Measurements from ENCODE around the gene MAPK8IP3. TPM values are rescaled to one million over a fixed set of nuclear protein-coding genes. Genes with fewer than 3 reads are reported as not detected.

Gene MAPK8IP3, protein sequence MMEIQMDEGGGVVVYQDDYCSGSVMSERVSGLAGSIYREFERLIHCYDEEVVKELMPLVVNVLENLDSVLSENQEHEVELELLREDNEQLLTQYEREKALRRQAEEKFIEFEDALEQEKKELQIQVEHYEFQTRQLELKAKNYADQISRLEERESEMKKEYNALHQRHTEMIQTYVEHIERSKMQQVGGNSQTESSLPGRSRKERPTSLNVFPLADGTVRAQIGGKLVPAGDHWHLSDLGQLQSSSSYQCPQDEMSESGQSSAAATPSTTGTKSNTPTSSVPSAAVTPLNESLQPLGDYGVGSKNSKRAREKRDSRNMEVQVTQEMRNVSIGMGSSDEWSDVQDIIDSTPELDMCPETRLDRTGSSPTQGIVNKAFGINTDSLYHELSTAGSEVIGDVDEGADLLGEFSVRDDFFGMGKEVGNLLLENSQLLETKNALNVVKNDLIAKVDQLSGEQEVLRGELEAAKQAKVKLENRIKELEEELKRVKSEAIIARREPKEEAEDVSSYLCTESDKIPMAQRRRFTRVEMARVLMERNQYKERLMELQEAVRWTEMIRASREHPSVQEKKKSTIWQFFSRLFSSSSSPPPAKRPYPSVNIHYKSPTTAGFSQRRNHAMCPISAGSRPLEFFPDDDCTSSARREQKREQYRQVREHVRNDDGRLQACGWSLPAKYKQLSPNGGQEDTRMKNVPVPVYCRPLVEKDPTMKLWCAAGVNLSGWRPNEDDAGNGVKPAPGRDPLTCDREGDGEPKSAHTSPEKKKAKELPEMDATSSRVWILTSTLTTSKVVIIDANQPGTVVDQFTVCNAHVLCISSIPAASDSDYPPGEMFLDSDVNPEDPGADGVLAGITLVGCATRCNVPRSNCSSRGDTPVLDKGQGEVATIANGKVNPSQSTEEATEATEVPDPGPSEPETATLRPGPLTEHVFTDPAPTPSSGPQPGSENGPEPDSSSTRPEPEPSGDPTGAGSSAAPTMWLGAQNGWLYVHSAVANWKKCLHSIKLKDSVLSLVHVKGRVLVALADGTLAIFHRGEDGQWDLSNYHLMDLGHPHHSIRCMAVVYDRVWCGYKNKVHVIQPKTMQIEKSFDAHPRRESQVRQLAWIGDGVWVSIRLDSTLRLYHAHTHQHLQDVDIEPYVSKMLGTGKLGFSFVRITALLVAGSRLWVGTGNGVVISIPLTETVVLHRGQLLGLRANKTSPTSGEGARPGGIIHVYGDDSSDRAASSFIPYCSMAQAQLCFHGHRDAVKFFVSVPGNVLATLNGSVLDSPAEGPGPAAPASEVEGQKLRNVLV (N-terminal part only)
- total RNA-seq (2014; rRNA removed; shearing (Covaris generic)), result 19.3 and 20.3 TPM in 2 replicates
- 10.8 and 13.9 TPM in 2 replicates for polyA plus RNA-seq (2015; cell fraction: cytosol; rRNA removed)
- 595 and 691 TPM in 2 replicates for polyA plus RNA-seq (2015; cell fraction: nucleus; rRNA removed)

DNA sequence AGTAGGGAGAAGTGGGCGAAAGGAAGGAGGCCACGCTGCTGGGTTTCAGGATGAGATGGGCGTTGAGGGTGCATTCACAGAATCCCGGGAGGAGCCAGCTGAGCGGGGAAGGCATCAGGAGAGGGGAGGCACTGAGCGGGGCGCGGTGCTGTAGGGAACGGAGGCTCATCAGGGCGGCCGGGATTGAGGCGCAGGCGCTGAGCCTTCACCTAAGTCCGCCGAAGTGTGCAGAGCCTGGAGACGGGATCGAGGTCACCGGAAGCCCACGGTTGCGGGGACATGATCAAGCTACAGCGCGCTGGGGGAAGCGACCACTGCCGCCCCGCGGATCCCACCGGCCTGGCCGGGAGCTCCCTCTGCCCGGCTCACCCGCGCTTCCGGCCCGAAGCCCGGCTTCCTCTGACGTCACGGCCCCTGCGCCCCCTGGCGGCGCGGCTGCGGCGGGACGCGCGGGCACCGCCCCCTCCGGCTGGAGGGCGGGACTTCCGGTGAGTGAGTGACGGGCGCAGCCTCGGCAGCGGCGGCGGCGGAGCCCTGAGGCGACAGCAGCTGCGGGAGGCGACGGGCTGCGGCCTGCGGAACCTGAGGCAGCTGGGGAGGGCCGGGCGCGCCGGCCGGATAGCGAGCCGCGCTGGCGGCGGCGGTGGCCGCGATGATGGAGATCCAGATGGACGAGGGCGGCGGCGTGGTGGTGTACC, at the start of gene MAPK8IP3:
MAPK8IP3 (plus strand) TSS at position 508 of the 698 bp plus-strand sequence; CDS start at position 653, 145 bp downstream.
- in situ Hi-C loops (cut with HindIII; ENCODE audit: low pct_unique_long_range_greater_than_20kb, low sequenced_read_pairs), result no loop called here
- peak; percentile 84 for DNase-seq (ENCODE audit: low read depth, low spot score)

DNA sequence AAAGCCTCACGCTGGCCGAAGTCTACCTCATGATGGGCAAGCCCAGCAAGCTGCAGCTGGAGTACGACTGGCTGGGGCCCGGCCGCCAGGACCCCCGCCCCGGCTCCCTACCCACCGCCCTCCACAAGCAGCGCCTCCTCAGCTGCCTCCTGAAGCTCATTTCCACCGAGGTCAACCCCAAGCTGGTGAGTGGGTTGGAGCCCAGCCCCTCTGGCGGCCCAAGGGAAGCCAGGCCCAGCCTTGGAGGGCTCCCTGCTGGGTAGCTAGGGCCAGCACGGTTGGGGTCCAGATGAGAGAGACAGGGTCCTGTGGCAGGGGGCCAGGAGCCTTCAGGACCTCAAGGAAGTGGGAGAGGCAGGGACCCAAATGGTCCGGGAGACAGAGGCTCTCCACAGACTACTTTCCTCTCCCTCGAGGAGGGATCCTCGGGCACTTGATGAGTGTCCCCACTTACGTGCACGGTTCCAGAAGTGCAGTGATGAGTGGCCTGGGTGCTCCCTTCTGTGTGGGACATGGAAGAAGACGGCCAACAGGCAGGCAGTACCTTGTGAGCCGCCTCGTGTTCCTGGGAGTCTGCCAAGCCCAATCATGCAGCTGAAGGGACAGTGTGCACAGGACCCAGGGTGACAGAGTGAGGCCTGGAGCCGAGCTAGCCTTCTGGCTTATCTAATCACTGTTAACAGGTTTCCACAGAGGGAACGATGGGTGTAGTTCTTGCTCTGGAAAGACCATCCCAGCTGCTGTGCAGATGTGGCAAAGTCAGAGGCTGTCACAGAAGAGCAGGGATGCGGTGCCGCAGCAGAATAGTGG, 49.0 kb upstream of the MAPK8IP3 start:
- in situ Hi-C loops (cut with HindIII; ENCODE audit: low pct_unique_long_range_greater_than_20kb, low sequenced_read_pairs), result no loop called here
- DNase-seq (ENCODE audit: low read depth, low spot score), result no peak

DNA sequence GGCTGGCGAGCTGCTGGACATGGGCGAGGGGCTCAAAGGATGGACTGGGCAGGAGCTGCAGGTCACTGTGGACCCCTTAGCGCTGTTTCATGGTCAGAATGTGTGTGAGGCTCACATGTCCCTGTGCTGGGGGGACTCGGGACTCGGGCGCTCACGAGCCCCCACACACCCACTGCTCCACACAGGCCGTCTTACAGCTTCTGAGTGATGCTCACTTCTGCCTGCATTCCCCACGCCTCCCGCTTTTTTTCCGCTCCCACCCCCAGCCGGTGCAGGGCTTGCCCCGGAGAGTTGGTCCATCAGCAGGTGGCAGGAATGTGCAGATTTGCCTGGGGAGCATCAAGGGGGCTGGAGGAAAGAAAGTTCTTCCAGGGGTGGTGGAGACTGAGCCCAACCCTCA, 48.2 kb upstream of the MAPK8IP3 start:
- in situ Hi-C loops (cut with HindIII; ENCODE audit: low pct_unique_long_range_greater_than_20kb, low sequenced_read_pairs), result no loop called here
- DNase-seq (ENCODE audit: low read depth, low spot score), result no peak

DNA sequence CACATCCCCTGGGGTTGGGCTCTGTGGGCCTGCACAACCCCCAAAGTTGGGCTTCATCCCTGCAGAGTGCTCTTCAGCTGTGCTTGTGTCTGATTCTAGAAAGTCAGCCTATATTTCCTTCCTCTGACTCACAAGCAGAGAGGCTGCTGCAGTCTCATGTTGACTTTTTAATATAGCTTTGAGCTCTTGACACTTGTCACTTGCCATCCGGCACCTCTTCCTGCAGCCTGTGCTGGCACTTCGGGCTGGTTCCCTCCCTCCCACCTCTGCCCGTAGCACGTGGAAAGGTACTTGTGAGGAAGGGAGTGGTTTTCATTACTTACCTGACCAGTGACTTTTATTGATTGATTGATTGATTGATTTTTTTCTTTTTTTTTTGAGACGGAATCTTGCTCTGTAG, 47.0 kb upstream of the MAPK8IP3 start:
- no peak for DNase-seq (ENCODE audit: low read depth, low spot score)
- in situ Hi-C loops (cut with HindIII; ENCODE audit: low pct_unique_long_range_greater_than_20kb, low sequenced_read_pairs), result no loop called here

DNA sequence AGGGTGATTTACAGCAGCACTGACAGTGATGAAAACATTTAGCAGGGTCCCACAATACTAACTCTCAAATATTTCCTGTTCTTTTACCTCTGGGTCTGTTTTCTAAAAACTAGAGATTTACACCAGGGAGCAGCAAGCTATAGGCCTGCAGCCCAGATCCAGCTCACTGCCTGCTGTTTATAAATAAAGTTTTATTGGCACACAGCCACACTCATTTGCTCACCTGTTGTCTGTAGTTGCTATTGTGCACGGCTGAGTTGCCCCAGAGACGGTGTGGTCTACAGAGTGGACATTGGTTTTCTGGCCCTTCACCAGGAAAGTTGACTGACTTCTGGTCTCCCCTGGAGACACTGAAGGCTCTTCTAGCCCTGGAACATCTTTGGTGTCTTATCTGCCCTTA, 44.2 kb upstream of the MAPK8IP3 start:
- no peak for DNase-seq (ENCODE audit: low read depth, low spot score)
- in situ Hi-C loops (cut with HindIII; ENCODE audit: low pct_unique_long_range_greater_than_20kb, low sequenced_read_pairs), result no loop called here

DNA sequence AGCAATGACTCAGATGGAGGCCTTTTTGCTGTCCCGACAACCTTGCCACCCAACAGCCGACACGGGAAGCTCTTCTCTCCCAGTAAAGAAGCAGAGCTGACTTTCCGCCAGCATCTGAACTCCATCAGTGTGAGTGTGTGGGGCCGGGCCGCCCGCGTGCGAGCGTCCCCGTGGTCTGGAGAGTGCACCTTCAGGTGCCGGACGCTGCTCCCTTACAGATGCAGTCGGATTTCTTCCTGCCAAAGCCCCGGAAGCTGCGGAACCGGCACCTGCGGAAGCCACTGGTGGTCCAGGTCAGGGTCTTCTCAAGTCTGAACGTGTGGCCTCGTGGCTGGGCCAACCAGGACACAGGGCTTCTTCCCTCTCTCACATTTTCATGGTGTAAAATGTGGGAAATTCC, 43.5 kb upstream of the MAPK8IP3 start:
- no peak for DNase-seq (ENCODE audit: low read depth, low spot score)
- in situ Hi-C loops (cut with HindIII; ENCODE audit: low pct_unique_long_range_greater_than_20kb, low sequenced_read_pairs), result no loop called here

DNA sequence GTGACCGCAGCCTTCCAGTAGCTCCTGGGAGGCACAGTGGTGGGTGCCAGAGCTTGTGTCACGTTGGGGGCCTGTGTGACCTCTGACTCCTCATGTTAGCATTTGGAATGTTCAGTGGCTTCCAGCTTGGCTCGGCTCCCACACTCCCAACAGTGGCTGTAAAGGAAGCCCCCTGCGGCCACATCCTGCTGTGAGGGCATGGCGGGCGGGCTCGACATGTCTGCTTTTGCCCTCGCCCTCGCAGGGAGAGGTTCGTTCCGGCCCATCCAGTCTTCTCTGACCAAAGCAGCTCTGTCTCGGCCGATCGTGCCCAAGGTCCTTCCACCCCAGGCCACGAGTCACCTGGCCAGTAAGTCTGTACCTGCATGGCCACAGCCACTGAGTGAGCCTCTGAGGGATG, 40.2 kb upstream of the MAPK8IP3 start:
- no peak for DNase-seq (ENCODE audit: low read depth, low spot score)
- in situ Hi-C loops (cut with HindIII; ENCODE audit: low pct_unique_long_range_greater_than_20kb, low sequenced_read_pairs), result no loop called here

DNA sequence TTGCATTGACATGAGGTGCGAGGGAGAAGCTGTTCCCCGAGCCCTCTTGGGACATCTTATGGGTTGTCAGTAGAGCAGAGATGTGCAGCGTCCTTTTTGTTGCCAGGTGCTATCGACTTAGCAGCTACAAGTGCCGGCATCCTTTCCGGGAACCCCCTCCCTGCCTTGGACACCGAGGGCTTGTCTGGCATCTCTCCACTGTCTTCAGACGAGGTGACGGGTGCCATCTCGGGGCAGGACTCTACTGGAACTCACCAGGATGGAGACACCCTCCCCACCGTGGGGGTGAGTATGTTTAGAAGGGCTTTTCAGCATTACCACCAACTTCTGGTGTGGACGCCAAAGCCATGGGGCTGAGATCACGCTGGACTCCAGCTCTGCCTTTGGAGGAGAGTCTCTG, 39.7 kb upstream of the MAPK8IP3 start:
- in situ Hi-C loops (cut with HindIII; ENCODE audit: low pct_unique_long_range_greater_than_20kb, low sequenced_read_pairs), result no loop called here
- DNase-seq (ENCODE audit: low read depth, low spot score), result no peak

DNA sequence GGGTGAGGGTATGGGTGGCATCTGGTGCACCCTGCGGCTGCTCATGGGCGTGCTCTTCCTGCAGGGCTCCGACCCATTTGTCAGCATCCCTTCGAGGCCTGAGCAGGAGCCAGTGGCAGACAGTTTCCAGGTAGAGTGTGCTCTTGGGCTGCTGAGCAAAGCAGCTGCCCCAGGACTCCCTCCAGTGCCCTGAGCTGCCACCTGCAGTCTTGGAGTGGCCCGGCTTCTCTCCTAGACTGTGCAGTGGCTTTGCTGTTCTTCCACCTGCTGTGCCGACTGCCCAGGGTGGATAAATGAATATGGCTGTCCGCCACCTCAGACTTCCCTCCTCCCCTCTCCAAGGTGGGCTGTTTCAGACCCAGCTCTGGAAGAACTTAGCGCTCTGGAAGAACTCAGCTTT, 38.7 kb upstream of the MAPK8IP3 start:
- in situ Hi-C loops (cut with HindIII; ENCODE audit: low pct_unique_long_range_greater_than_20kb, low sequenced_read_pairs), result no loop called here
- no peak for DNase-seq (ENCODE audit: low read depth, low spot score)

DNA sequence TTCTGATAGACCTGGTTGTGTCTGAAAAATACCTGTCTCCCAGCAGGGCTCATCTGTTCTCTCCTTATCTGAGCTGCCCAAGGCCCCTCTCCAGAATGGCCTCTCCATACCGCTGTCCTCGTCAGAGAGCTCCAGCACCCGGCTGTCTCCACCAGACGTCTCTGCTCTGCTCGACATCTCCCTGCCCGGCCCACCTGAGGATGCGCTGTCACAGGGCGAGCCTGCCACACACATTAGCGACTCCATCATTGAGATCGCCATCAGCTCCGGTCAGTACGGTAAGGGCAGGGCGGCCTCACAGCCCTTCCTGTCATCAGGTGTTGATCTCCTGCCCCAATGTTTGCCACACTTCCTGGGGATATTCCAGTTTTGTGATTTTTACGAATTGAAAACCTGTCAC, 38.1 kb upstream of the MAPK8IP3 start:
- DNase-seq (ENCODE audit: low read depth, low spot score), result no peak

DNA sequence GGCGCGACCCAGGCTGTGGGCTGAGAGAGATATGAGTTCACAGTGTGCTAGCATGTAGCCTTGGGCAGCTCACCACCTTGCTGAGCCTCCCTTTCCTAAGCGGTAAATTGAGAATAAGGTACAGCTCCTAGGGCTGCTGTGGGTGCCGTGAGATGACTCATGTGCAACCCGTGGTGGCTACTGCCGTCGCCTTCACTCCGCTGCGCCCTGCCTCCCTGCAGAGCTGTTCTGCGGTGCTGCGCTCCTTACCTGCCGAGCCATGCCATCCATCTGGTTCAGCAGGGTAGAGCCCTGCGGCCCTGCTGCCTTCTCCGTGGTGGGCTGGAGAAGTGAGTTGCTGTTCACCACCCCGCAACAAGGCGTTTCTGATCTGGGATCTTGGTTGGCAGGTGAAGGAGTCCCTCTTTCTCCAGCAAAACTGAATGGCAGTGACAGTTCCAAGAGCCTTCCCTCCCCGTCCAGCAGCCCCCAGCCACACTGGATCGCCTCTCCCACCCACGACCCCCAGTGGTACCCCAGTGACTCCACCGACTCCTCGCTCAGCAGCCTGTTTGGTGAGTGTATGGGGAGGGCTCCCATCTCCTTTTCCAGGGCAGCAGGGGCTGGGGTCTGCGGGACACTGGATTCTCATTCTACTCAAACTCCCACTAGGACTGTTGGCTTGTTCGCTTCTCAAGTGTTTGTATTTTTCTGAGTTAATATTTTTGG, 37.2 kb upstream of the MAPK8IP3 start:
- in situ Hi-C loops (cut with HindIII; ENCODE audit: low pct_unique_long_range_greater_than_20kb, low sequenced_read_pairs), result no loop called here
- DNase-seq (ENCODE audit: low read depth, low spot score), result no peak

More for the DNA sequence above, 38.1 kb upstream of the MAPK8IP3 start:
- in situ Hi-C loops (cut with HindIII; ENCODE audit: low pct_unique_long_range_greater_than_20kb, low sequenced_read_pairs), result no loop called here

DNA sequence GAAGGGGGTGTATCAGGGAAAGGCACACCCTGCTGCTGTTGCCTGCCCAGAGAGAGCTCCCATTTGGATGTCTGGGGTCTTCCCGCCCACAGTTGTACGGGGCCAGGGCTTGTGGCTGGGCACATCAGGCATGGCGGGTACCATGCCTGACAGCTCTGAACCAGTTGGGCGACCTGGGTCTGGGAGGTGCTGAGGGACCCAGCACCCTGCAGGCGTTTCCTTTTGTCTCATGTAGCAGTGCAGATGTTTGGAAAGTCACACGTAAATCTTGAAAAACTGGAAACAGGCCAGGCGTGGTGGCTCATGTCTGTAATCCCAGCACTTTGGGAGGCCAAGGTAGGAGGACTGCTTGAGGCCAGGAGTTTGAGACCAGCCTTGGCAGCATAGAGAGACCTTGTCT, 36.3 kb upstream of the MAPK8IP3 start:
- no peak for DNase-seq (ENCODE audit: low read depth, low spot score)
- in situ Hi-C loops (cut with HindIII; ENCODE audit: low pct_unique_long_range_greater_than_20kb, low sequenced_read_pairs), result no loop called here

DNA sequence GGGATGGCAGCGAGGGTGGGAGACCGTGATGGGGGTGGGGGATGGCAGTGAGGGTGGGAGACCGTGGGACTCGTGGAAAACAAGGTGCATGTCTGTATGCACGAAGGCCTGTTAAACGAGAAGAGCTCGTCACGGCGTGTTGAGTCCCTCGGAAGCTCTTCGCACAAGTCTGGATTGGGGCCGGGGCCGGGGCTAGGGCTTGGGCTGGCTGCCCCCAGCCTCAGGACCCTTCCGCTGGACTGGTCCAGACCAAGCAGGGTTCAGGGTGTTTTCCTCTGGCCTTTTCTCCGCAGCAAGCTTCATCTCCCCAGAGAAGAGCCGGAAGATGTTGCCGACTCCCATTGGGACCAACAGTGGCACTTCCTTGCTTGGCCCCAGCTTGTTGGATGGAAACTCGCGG, 35.6 kb upstream of the MAPK8IP3 start:
- in situ Hi-C loops (cut with HindIII; ENCODE audit: low pct_unique_long_range_greater_than_20kb, low sequenced_read_pairs), result no loop called here
- no peak for DNase-seq (ENCODE audit: low read depth, low spot score)

DNA sequence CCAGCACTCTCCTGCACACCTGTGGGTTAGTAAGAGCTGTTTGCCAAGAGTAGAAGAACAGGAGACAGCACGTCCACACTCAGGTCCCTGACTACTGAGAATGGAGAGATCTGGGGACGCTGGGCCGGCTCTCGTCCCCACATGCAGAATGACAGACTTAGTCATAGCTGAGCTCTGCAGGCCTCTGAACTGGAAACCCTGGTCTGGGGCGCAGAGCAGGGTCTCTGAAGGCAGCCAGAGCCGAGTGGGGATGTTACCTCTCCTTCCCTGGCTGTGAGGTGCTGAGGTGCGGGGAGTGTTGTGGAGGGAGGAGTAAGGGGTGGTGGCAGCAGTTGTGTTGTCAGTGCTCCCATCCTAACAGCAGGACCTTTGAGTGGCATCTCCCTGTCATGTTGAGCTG, 35.1 kb upstream of the MAPK8IP3 start:
- no peak for DNase-seq (ENCODE audit: low read depth, low spot score)
- in situ Hi-C loops (cut with HindIII; ENCODE audit: low pct_unique_long_range_greater_than_20kb, low sequenced_read_pairs), result no loop called here

DNA sequence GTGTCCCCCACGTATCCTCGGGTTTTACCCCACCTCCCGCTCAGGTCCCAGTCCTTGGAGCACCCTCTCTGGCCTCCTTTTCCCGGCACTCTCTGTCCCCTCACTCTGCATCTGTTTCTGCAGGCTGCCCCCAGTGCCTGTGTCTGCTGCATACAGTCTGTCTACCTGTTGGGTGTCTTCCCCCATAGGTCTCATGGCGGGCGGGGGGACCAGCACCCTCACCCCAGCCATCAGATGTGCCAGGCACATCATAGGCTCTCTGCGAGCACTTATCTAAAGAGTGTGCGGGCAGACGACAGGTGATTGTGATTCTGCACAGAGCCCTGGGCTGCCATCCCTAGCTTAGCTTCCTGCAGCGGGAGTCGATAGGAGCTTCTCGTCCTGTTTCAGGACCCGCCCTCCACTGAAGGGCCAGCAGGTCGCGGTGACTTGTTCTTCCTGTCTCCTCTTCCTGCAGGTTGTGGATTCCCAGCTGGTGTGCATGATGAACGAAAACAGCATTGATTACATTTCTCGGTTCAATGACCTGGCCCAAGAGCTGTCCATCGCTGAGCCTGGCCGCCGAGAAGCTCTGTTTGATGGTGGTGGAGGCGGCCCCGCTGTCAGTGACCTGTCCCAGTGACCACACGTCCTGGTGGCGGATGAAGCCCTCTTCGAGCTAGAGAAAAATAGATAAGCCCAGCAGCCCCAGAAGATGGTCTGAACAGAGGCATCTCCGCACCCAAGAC, 32.4 kb upstream of the MAPK8IP3 start:
- in situ Hi-C loops (cut with HindIII; ENCODE audit: low pct_unique_long_range_greater_than_20kb, low sequenced_read_pairs), result no loop called here

More for the DNA sequence above, 32.4 kb upstream of the MAPK8IP3 start:
- DNase-seq (ENCODE audit: low read depth, low spot score), result no peak
